ENCODE results near the gene ALDH18A1. TPM values are rescaled to one million over a fixed set of nuclear protein-coding genes. Genes with fewer than 3 reads are reported as not detected.

The ALDH18A1 gene
- total and polyA plus RNA-seq, 2 donors (not counting 3 experiments of a cell fraction or from before 2014, with no cell fraction given), result 53.2 to 92.6 TPM

- Histone ChIP-seq H3K9ac (replicated peaks; ENCODE audit: extremely low read depth, insufficient read depth, low read length) (no peak overlapping the region), H3K36me3 (ENCODE audit: control insufficient read depth in 2 of 2, extremely low read depth in 1 of 2, insufficient read depth in 2 of 2, low read length in 2 of 2) (no peaks in the 10 kb centered on the region), H3K27me3 (ENCODE audit: control insufficient read depth in 2 of 2, insufficient read depth in 2 of 2, low read length in 2 of 2) (peaks cover 0 to 7% of the 10 kb centered on the region in 2 experiments), H3K27ac (ENCODE audit: insufficient read depth, low read depth, low read length) (no peak overlapping the region), H3K4me1 (ENCODE audit: control insufficient read depth, extremely low read depth, insufficient read depth, low read length) (peaks cover 5% of the 10 kb centered on the region), H3K9me1 (replicated peaks; ENCODE audit: control insufficient read depth, extremely low read depth, insufficient read depth, low read length) (no peaks in the 10 kb centered on the region), H3K79me2 (ENCODE audit: control insufficient read depth, insufficient read depth, low read length) (no peaks in the 10 kb centered on the region), H3K4me2 (ENCODE audit: insufficient read depth, low read length) (no peak overlapping the region), H4K20me1 (replicated peaks; ENCODE audit: control insufficient read depth, extremely low read depth, insufficient read depth, low read length) (no peaks in the 10 kb centered on the region), H3K4me3 (replicated peaks in 1 of 3; ENCODE audit: insufficient read depth in 1 of 3, low read depth in 1 of 3, low read length in 3 of 3) (no peak overlapping the region), H2AFZ (ENCODE audit: low read depth, low read length) (no peak overlapping the region), H3K9me3 (replicated peaks; ENCODE audit: control insufficient read depth, insufficient read depth, low read length) (no peaks in the 10 kb centered on the region)
- FAIRE-seq, result no peak
- CTCF ChIA-PET, result interaction anchor here (1.6 kb wide), 1 partner anchor 24 kb away, joined by 3 read pairs; no protein-coding TSS in a partner anchor
- intact Hi-C loops (cut with micrococcal nuclease) (no loop called here), dilution Hi-C loops (cut with MboI; ENCODE audit: extremely low pct_ligation_motif_present, low sequenced_read_pairs) (no loop called here)
- POLR2A ChIA-PET, result no interaction called here
- no TSS peak for BruUV-seq (replicated peaks)
- no peak for TF ChIP-seq POLR2AphosphoS5 (IDR thresholded peaks at IDR 0.05; ENCODE audit: insufficient read depth, low read depth, low read length)
- no peak for TF ChIP-seq EZH2 (IDR thresholded peaks at IDR 0.05; ENCODE audit: borderline replicate concordance, low read depth, low read length, severe bottlenecking)
- no peak for TF ChIP-seq GATA2 (IDR thresholded peaks at IDR 0.05; ENCODE audit: insufficient read depth, insufficient read length, low read depth, low read length)
- no peak for TF ChIP-seq FOS (IDR thresholded peaks at IDR 0.05; ENCODE audit: borderline replicate concordance, insufficient read depth, low read length)
- TF ChIP-seq POLR2A (IDR thresholded peaks at IDR 0.05; ENCODE audit: low read depth, low read length), result no peak
- TF ChIP-seq, protein P1, sequence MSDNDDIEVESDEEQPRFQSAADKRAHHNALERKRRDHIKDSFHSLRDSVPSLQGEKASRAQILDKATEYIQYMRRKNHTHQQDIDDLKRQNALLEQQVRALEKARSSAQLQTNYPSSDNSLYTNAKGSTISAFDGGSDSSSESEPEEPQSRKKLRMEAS (IDR thresholded peaks at IDR 0.05; ENCODE audit: insufficient read depth, insufficient read length), result no peak
- DNase-seq (ENCODE audit: low read depth, low spot score), result no peak
Observed at GRCh38 chr10:95556994-95557767, 99.3 kb downstream of the ALDH18A1 start.

Other genes with a start within 250 kb of the ALDH18A1 start
- 3.2 and 7.9 TPM in 2 replicates for gene SORBS1, start 95.3 kb downstream of the ALDH18A1 start, total RNA-seq
- 1.8 and 2.0 TPM in 2 replicates for gene SORBS1, start 95.3 kb downstream of the ALDH18A1 start, polyA plus RNA-seq
- 40.4 and 42.9 TPM in 2 replicates for gene TCTN3, start 37.2 kb upstream of the ALDH18A1 start, total RNA-seq
- gene TCTN3, start 37.2 kb upstream of the ALDH18A1 start, polyA plus RNA-seq, result 52.6 and 55.9 TPM in 2 replicates
- gene ENTPD1, start 99.5 kb upstream of the ALDH18A1 start, total RNA-seq, result 23.0 and 27.0 TPM in 2 replicates
- 9.1 and 10.2 TPM in 2 replicates for gene ENTPD1, start 99.5 kb upstream of the ALDH18A1 start, polyA plus RNA-seq